GM12873 (cell line): ENCODE measurements around the gene CYP46A1.

Source experiments
- TF ChIP-seq, protein P1 (sequence below): IDR thresholded peaks from 2 replicates; pipeline ENCODE4 v1.5.1; 2012; ENCODE audit warnings: low read depth, mild to moderate bottlenecking, moderate library complexity, low read length, control low read depth; ENCODE audit not compliant: insufficient read depth; ENCODE audit errors: missing control alignments

CYP46A1 gene

DNA sequence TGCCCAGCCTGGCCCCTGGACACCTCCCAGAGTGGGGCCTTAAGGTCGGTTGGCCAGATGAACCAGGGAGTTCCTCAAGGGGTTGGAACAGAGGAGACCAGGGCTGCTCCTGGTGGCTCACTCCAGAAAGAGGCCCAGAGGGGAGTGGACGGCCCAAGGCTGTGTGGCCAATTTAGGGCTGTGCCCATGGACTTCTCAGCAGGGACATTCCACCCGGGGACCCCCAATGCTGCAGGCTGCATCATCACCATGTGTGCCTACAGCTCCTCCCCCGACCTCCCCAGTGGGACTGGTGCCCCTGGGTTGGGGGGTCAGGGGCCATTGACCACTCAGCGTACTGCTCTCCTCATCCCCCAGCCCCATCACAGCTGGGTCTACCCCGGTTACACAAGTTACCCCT is 17.6 kb upstream of the CYP46A1 start:
- TF ChIP-seq, protein P1, sequence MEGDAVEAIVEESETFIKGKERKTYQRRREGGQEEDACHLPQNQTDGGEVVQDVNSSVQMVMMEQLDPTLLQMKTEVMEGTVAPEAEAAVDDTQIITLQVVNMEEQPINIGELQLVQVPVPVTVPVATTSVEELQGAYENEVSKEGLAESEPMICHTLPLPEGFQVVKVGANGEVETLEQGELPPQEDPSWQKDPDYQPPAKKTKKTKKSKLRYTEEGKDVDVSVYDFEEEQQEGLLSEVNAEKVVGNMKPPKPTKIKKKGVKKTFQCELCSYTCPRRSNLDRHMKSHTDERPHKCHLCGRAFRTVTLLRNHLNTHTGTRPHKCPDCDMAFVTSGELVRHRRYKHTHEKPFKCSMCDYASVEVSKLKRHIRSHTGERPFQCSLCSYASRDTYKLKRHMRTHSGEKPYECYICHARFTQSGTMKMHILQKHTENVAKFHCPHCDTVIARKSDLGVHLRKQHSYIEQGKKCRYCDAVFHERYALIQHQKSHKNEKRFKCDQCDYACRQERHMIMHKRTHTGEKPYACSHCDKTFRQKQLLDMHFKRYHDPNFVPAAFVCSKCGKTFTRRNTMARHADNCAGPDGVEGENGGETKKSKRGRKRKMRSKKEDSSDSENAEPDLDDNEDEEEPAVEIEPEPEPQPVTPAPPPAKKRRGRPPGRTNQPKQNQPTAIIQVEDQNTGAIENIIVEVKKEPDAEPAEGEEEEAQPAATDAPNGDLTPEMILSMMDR, result no peak

- TF ChIP-seq, protein P1, result no peak
These were observed 17.1 kb upstream of the CYP46A1 start for GRCh38 chr14:99667045-99667444.

DNA sequence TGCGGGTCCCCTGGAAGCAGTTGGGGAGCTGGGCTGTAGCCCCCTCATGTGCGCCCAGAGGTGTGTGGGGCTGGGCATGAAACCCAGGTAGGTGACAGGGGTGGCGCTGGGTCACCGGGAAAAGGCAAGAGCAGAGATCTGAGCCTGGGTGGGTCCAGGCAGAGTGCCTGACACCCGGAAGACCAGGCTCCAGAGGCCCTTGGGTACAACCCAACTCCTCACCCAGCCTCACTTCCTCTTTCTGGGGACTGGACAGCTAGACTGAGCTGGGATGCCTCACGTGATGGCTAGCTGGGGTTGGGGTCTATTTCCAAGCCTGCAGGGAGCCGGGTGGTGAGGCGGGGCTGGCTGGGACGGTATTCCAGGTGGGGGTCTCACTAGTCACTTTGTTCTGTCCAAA is 16.3 kb upstream of the CYP46A1 start:
- TF ChIP-seq, protein P1, result no peak

DNA sequence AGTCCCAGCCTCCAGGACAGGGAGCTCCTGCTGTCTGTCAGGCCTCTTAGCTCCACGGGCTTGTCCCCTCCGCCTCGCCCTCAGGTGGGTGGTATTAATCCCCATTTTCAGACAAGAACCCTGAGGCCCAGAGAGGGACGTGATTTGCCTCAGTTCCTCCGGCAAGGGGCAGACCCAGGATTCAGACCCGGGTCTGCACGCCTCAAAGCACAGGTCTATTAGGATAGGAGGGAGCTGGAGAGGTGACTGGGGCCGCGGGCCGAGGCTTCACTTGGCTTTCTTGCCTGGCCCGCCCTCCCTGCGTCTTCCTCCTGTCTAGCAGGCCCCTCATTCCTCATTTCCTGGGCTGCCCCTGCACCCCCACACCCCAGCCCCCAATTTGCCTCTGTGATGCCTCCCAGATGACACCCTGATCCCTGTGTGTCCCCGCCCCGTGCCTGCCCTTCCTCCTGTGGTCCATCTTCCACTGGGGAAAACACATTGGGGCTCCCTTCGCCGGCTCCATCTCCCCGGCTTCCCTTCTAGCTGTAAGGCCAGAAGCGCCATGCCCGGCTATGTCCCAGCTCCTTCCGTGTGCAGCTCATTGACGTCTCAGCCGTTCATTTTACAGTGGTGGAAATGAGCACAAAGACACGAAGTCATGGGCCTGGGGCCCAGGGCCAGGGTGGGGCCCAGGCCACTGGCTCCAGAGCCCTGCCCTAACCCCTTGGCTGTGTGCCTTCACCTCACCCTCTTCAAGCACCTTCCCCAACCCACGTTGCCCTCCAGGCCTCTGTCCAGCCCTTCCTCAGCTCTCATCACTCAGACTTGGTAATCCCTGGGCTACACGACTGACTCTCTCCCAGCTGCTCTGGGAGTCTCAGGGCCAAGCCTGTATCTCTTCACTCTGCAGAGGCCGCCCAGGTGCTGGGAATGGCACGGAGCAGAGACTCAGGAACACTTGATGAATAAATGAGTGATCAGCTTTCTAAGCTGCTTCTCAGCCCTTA is 15.5 kb upstream of the CYP46A1 start:
- TF ChIP-seq, protein P1, result no peak

GRCh38 chr14:99670361-99671234 is 13.5 kb upstream of the CYP46A1 start:
- TF ChIP-seq, protein P1, result no peak

DNA sequence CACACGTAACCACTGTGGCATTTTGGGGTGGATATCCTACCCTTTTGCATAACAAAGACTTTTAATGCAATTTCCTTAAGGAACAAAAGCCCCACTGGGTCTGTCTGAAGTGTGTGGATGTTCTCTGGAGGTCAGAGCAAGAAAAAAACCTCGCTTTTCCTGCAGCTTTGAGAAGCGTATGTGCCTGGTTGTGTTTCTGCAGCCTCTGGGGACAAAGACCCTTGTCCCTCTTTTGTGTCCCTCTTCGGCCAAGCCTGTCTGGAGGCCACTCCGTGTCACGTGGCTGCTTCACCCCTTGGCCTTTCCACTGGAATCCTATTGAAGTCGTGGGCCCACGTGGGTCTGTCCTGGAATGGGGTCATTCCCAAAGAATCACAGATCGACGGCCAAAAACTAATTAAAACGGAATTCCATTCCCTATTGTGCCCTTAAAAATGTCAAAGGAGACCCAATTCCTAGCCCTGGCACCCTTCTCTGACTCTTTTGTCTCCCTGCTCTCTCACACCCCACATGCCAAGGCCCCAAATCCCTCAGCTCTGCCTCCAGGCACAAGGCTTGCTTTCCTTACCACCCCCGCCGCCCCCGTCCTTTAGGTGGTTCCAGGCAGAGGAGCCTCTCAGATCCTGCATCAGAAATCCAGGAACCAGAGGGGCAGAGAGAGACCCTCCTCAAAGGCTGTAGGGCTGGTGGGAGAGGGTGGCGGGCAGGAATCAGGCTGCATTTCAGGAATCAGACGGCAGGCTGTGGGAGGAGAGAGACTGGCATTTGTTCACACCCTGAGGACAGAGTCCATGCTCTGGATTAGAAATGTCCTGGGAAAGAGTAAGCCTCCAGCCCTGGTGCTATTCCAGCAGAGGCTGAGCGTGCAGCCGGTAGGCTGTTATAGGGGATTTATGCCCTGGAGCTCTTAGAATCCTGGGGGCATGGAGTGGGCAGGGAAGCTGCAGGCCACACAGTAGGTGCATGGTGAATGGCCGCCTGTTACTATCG is 12.6 kb upstream of the CYP46A1 start:
- TF ChIP-seq, protein P1, result no peak
